T-helper 9 cell (primary cell): ENCODE measurements around the gene MRPS26.
"Not testable (repeated sequence)": the region's sequence is repeated elsewhere in the genome, so short reads cannot be mapped to it uniquely, and the experiment has no call there.

Source experiments
- DNase-seq: peaks from one replicate; pipeline ENCODE4 v3.0.0-alpha.2; 2020

The MRPS26 gene

DNA sequence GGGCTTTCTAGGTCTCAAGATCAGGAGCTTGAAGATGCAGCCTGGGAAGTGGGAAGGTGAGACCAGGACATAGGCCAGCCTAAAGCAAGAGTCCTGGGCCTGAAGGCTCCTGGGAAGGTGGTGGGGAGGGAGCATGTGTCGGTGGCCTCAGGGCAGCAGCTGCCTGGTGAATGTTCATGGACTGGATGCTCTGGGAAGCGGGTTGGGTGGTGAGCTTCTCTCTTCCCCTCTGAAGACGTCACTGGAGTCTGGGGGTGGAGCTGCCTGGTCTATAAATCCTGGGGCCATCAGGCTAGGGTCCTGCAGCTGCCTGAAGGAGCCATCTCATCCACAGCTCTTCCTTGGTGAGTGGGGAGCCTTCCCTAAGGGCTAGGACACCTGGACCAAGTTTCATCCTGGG lies 2.5 kb upstream of the MRPS26 start, which contains the start of gene GNRH2:
Gene GNRH2, plus strand, starts transcription at position 301 of the 400 bp plus-strand sequence. CDS start 793 bp downstream, outside the sequence.
- DNase-seq, result no peak

DNA sequence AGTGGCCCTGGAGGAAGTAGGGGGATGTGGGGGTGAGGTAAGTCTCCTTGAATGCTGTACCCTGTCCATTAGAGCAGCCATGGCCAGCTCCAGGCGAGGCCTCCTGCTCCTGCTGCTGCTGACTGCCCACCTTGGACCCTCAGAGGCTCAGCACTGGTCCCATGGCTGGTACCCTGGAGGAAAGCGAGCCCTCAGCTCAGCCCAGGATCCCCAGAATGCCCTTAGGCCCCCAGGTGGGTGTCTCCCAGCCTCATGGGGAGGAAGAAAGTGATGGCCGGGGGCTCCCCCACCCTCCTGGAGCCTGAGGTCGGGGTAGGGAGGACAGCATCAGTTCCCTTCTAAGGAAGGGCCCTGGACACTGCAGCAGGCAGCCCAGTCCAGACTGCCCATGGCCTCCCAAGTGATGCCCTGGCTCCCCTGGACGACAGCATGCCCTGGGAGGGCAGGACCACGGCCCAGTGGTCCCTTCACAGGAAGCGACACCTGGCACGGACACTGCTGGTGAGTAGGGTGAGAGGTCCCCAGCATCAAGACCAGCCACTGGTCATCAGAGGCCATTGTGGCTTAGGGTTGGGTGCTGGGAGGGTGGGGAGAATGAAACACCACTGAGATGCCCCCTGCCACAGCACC lies 1.4 kb upstream of the MRPS26 start:
- DNase-seq, result no peak

DNA sequence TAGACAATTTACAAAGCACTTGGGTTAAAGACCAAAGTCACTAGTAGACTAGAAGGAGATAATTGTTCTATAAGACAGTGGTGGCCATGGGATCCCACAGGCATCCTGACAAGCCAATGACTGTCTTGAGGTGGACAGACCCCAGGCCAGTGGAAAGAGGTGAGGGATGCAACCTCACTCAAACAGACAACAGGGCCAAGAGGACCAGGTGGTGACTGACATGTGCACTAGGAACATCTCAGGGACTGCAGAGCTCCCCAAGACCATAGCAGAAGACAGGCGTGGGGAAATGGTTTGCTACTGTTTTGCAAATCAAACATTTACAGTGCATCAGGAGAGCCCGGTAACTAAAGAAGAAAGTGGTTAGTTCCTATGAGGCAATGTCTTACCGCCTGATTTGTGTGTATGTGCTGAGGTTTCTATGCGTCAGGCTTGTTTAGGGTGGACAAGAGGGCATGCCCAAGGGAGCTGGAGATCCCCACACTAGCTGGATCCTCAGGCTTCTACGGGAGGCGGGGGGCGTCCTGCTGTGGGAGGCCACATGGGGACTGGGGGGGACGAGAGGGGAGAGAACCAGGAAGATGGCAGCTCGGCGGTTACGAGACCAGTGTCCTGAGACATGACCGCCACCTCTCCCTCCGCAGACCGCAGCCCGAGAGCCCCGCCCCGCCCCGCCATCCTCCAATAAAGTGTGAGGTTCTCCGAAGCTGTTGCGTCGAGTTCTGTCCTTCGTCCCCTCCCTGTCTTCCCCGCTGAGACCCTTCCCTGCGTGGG lies 623 bp upstream of the MRPS26 start:
- DNase-seq, result peak; percentile 28

GRCh38 chr20:3046677-3047462 lies 1.0 kb downstream of the MRPS26 start:
- DNase-seq, result no peak

DNA sequence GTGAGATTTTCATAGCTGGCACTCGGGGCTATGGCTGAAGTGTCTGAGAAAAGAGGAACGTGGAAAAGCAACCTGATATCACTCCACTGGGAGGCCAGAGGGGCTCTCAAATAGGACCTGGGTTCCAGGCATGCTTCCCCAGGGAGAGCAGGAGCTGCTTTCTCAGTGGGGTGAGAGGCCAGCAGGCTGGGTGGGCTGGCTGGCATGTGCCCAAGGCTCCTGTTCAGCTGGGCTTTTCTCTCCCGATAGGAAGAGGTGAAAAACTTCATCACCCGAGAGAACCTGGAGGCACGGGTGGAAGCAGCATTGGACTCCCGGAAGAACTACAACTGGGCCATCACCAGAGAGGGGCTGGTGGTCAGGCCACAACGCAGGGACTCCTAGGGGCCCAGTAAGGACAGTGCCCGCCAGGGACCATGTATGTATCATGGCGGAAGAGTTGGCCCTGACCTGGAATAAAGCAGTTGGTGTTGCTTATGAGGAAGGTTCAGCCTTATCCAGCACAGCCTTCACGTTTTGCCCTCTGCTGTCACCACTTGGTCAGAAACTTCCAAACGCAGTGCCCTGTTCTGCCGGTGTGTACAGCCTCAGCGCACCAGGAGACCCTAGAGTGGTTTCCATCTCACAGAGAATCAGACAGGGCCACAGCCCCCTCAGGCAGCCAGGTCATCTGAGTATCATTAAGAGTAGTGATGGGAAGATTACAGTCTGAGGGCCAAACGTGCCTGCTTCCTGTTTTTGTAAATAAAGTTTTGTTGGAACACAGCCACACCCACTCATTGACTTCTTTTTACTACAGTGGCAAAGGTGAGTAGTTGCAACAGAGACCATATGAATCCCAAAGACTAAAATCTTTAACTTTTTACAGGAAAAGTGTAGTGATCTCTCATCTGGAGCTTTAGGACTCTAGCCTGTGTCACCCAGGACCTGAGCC lies 1.9 kb downstream of the MRPS26 start:
- DNase-seq, result no peak

DNA sequence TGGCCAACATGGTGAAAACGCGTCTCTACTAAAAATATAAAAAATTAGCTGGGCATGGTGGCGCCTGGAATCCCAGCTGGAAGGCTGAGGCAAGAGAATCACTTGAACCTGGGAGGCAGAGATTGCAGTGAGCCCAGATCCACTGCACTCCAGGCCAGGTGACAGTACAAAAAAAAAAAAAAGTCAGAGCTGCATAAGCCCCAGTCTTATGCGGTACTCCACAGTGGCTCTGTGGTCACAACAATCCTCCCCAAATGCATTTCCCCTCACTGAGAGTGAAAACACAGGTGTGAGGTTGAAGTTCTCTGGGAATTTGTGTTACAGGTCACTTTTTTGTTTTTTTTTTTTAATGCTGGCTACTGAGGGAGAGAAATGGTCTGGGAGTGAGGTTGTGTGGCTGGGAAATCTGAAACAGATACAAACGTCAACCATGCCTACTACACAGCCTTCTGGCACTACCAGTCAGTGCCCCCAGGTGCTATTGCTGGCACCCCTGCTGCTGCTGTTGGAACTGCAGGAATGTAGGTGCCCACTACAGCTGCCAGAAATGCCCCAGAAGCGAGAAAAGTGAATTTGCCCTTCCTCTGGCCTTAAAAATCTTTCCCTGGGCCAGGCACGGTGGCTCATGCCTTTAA lies 5.7 kb downstream of the MRPS26 start:
- no peak for DNase-seq

- DNase-seq, result no peak
Measured at GRCh38 chr20:3059489-3059888, 13.6 kb downstream of the MRPS26 start.

DNA sequence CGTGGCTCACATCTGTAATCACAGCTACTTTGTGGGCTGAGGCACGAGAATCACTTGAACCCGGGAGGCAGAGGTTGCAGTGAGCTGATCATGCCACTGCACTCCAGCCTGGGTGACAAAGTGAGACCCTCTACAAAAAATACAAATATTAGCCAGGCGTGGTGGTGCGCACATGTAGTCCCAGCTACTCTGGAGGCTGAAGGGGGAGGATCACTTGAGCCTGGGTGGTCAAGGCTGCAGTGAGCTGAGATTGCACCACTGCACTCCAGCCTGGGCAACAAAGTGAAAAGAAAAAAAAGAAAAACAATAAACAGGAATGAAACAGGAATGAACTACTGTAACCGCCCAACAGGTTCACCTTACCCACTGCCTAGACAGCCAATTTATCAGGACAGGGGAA lies 18.3 kb downstream of the MRPS26 start:
- DNase-seq, result not testable (repeated sequence)

DNA sequence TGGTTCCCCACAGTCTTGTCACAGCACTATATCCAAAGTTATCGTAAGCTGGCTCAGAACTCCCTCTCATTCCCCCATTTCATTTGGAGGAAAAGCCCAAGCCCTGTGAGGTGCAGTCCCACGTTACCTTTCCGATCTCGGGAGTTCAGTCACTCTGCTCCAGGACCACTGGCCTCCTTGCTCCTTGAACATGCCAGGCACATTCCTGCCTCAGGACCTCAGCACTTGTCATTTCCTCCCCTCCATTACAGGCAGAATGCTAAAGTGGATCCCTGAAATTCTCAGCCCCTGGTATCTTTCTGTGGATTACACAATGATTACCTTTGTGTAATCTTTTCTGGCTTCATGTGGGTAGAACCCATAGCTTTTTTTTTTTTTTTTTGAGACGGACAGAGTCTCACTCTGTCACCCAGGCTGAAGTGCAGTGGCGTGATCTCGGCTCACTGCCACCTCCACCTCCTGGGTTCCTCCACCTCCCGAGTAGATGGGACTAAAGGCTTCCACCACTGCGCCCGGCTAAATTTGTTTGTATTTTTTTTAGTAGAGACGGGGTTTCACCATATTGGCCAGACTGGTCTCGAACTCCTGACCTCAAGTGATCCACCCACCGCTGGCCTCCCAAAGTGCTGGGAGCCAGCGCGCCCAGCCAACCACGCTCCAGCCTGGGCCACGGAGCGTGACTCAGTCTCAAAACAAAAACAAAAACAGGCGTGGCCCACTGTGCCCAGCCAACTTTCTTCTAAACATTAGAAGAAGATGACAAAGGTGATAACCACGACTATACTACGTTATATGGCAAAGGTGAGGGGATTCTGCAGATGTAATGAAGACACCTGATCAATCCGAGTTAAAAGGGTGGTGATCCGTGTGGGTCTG lies 21.5 kb downstream of the MRPS26 start:
- no peak for DNase-seq

GRCh38 chr20:3068075-3068474 lies 22.2 kb downstream of the MRPS26 start:
- DNase-seq, result no peak

- no peak for DNase-seq
Measured at GRCh38 chr20:3068986-3069900, 23.4 kb downstream of the MRPS26 start.

DNA sequence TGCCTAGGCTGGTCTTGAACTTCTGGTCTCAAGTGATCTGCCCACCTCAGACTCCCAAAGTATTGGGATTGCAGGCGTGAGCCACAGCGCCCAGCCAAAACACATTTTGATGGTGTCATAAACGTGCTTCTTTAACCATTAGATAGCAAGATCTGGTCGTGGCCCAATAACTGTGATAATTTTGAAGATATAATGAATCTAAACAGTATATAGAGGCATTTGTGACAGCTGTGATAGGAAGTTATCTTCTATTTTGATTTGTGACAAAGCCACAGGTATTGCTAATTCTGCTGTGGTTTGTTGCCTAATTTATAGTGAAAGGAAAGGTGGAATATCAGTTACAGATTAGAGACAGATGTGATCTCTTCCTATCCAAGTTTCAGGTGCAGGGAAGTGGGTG lies 24.9 kb downstream of the MRPS26 start:
- DNase-seq, result no peak

DNA sequence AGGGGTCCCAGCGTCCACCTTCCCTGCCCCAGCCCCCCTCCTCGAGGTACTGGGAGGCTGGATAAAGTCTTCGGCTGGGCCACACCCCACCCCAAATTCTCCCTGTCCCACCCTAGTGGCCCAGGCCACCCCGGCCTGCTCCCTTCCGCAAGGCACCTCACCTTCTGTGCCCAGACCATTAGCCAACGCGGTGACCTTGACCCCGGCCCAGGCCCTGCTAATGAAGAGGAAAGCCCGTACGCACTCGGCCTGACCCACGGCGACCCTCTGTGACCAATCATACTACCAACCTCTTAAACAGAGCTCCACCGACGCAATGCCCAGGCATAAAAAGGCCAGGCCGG lies 25.4 kb downstream of the MRPS26 start:
- DNase-seq, result no peak

- peak; percentile 65 for DNase-seq
Measured at GRCh38 chr20:3071610-3072529, 26.0 kb downstream of the MRPS26 start, which contains the start of gene OXT. TSS of gene OXT (plus strand) at chr20:3071620. CDS start at chr20:3071656, 36 bp downstream.

- no peak for DNase-seq
Measured at GRCh38 chr20:3072530-3073250, 26.8 kb downstream of the MRPS26 start.

DNA sequence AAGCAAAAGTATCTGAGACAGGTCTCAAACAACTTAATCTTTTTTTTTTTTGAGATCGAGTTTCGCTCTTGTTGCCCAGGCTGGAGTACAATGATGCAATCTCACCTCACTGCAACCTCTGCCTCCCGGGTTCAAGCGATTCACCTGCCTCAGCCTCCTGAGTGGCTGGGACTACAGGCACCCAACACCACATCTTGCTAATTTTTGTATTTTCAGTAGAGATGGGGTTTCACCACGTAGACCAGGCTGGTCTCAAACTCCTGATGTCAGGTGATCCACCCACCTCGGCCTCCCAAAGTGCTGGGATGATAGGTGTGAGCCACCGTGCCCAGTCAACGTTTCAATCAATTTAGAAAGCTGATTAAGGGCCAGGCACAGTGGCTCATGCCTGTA lies 27.4 kb downstream of the MRPS26 start:
- not testable (repeated sequence) for DNase-seq

DNA sequence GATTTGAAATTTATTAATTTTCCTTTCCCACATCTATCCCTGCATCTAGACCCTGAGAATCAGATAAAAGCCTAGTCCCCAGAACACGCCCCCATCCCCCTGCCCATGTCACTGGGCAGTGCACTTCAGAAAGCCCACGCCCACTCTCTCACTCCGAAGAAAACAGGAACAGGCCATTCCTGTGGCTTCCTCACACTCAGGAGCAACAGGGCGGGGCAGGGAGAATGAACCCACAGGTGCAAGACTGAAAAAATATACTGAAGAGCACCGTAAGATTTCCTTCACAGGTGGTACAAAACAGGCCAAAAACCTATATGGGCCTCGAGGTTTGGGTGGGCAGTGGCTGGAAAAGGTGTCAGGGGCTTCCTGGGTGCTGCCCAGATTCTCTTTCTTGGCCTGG lies 29.0 kb downstream of the MRPS26 start:
- DNase-seq, result no peak

- not testable (repeated sequence) for DNase-seq
Measured at GRCh38 chr20:3075315-3075714, 29.5 kb downstream of the MRPS26 start.
